Natural killer cell (primary cell): ENCODE data around the gene PGGHG. TPM values are rescaled to one million over a fixed set of nuclear protein-coding genes. Genes with fewer than 3 reads are reported as not detected.

Experiments
- ATAC-seq, 3 donors: fragments of 150-1000 bp in 2 of 3; fragments of 200-7000 bp in 1 of 3; cut with Tn5 transposase; 1 replicate in 1 of 3; 2 replicates in 2 of 3; pipeline ENCODE4 v1.10.0; 2021; ENCODE audit warnings: mild to moderate bottlenecking in 2 of 3, moderate library complexity in 2 of 3
- DNase-seq, 2 donors: peaks; one replicate each; pipeline versions ENCODE4 v3.0.0 to v3.0.0-alpha.2; 2013 to 2021; ENCODE audit warnings: mixed read lengths in 1 of 2
- H3K27ac ChIP-seq: one replicate; pipeline ENCODE4 v1.5.1; 2013; ENCODE audit warnings: mild to moderate bottlenecking, low read length
- H3K27me3 ChIP-seq: one replicate; pipeline ENCODE4 v1.6.1; 2013; ENCODE audit warnings: low read length; ENCODE audit not compliant: control insufficient read depth, insufficient read depth
- H3K36me3 ChIP-seq: one replicate; pipeline ENCODE4 v1.6.1; 2013; ENCODE audit warnings: low read length; ENCODE audit not compliant: control insufficient read depth, insufficient read depth
- H3K4me1 ChIP-seq: one replicate; pipeline ENCODE4 v1.6.1; 2013; ENCODE audit warnings: low read length; ENCODE audit not compliant: control insufficient read depth, insufficient read depth
- H3K4me3 ChIP-seq: one replicate; pipeline ENCODE4 v1.5.1; 2013; ENCODE audit warnings: low read length
- H3K9me3 ChIP-seq: one replicate; pipeline ENCODE4 v1.6.1; 2013; ENCODE audit warnings: low read length; ENCODE audit not compliant: control insufficient read depth, insufficient read depth
- H3K27ac Mint-ChIP-seq, 2 donors: one replicate each; pipeline ENCODE4 v1.8.0; 2022; ENCODE audit warnings: mild to moderate bottlenecking in 2 of 2, mixed read lengths in 2 of 2, moderate library complexity in 1 of 2
- H3K27me3 Mint-ChIP-seq, 2 donors: one replicate each; pipeline ENCODE4 v1.8.0; 2022; ENCODE audit warnings: low read depth in 2 of 2, mixed read lengths in 2 of 2
- H3K36me3 Mint-ChIP-seq: one replicate; pipeline ENCODE4 v1.8.0; 2022; ENCODE audit warnings: mixed read lengths
- H3K4me1 Mint-ChIP-seq, 2 donors: one replicate each; pipeline ENCODE4 v1.8.0; 2022; ENCODE audit warnings: mixed read lengths in 2 of 2
- H3K4me3 Mint-ChIP-seq: one replicate; pipeline ENCODE4 v1.8.0; 2022; ENCODE audit warnings: mild to moderate bottlenecking, moderate library complexity, mixed read lengths
- H3K9me3 Mint-ChIP-seq, 2 donors: one replicate each; pipeline ENCODE4 v1.8.0; 2022; ENCODE audit warnings: mixed read lengths in 2 of 2
- WGBS: methylation state at CpG from one replicate; pipeline ENCODE4 v1.1.7; 2013; ENCODE audit warnings: missing lambda C conversion rate; ENCODE audit not compliant: insufficient coverage; 5-methylcytosine and 5-hydroxymethylcytosine counted together
- intact Hi-C: fragments of 100-400 bp; cut with micrococcal nuclease; formaldehyde crosslinking; loops from one replicate; pipeline ENCODE4 v1.14.2; 2022
- total RNA-seq, 4 donors: library from RNA; stranded (reverse); fragments of 120-200 nt in 1 of 4; gene quantifications; one replicate each; pipeline versions ENCODE4 v1.2.3 to v1.2.4, GENCODE V29; 2013 to 2022
- TF ChIP-seq, protein P1 (sequence below): fragments of 200-600 bp; IDR thresholded peaks from one replicate; pipeline ENCODE4 v1.8.0; 2022; ENCODE audit warnings: antibody characterized with exemption

PGGHG gene
- total RNA-seq, 3 donors from 2014 or later (not counting 1 experiment from before 2014, with no cell fraction given), result 130 to 237 (median 153) TPM

DNA sequence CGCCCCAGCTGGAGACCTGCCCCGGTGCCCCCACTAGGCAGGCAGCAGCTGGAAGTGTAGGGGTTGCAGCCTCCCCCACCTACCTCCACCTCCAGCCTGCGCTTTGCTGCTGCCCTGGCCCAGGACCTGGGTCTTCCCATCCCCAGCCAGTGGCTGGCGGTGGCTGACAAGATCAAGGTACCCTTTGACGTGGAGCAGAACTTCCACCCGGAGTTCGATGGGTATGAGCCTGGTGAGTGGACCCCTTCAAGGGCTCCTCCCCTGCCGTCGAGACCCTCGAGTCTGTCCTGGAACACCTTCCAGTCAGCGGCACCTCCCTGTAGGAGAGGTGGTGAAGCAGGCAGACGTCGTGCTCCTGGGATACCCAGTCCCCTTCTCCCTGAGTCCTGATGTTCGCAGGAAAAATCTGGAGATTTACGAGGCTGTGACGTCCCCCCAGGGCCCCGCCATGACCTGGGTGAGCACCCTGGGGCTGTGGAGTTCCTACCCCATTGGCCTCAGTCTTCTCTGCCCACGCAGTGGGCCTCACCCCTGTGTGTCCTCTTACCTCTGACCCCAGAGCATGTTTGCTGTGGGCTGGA is 4.4 kb downstream of the PGGHG start:
- H3K4me3 ChIP-seq, result no peak overlapping the region
- DNase-seq, result no peak
- no peaks in the 10 kb centered on the region for H3K27me3 Mint-ChIP-seq

DNA sequence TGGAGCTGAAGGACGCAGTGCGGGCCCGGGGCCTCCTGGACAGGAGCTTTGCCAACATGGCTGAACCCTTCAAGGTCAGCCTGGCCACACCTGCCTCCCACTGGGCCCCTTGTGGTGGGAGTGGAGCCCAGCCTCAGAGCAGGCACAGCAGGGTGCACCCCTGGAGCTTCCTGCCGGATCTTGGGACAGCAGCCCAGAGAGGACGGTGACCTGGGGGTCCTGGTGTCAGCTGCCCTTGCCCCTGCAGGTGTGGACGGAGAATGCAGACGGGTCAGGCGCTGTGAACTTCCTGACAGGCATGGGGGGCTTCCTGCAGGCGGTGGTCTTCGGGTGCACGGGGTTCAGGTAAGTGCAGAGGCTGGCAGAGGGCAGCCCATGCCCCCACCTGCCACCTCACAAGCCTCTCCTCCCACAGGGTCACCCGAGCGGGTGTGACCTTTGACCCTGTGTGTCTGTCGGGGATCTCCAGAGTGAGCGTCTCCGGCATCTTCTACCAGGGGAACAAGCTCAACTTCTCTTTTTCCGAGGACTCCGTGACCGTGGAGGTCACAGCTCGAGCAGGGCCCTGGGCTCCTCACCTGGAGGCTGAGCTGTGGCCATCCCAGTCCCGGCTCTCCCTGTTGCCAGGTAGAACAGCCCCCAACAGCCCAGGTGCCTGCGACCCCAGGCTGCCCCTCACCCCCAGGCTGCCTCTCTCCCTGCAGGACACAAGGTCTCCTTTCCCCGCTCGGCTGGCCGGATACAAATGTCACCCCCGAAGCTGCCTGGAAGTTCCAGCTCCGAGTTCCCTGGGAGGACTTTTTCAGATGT is 5.1 kb downstream of the PGGHG start:
- Mint-ChIP-seq H3K4me3 (no peak overlapping the region), H3K36me3 (no peaks in the 10 kb centered on the region), H3K4me1 (peaks cover 26 to 37% of the 10 kb centered on the region in 2 donors), H3K27ac (no peak overlapping the region), H3K27me3 (no peaks in the 10 kb centered on the region), H3K9me3 (no peaks in the 10 kb centered on the region)
- Histone ChIP-seq H3K4me1 (peaks cover 65% of the 10 kb centered on the region), H3K27me3 (no peaks in the 10 kb centered on the region), H3K4me3 (no peak overlapping the region), H3K36me3 (peaks cover 27% of the 10 kb centered on the region), H3K9me3 (no peaks in the 10 kb centered on the region), H3K27ac (no peak overlapping the region)
- 94% methylated on average over 27 of the region's 27 CpGs for WGBS
- no peak for ATAC-seq
- intact Hi-C loops, result no loop called here
- TF ChIP-seq, protein P1, sequence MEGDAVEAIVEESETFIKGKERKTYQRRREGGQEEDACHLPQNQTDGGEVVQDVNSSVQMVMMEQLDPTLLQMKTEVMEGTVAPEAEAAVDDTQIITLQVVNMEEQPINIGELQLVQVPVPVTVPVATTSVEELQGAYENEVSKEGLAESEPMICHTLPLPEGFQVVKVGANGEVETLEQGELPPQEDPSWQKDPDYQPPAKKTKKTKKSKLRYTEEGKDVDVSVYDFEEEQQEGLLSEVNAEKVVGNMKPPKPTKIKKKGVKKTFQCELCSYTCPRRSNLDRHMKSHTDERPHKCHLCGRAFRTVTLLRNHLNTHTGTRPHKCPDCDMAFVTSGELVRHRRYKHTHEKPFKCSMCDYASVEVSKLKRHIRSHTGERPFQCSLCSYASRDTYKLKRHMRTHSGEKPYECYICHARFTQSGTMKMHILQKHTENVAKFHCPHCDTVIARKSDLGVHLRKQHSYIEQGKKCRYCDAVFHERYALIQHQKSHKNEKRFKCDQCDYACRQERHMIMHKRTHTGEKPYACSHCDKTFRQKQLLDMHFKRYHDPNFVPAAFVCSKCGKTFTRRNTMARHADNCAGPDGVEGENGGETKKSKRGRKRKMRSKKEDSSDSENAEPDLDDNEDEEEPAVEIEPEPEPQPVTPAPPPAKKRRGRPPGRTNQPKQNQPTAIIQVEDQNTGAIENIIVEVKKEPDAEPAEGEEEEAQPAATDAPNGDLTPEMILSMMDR, result no peak
- DNase-seq, result no peak

More for the DNA sequence above, 4.4 kb downstream of the PGGHG start:
- Mint-ChIP-seq H3K9me3 (no peaks in the 10 kb centered on the region), H3K36me3 (no peaks in the 10 kb centered on the region), H3K4me1 (peaks cover 26 to 37% of the 10 kb centered on the region in 2 donors), H3K4me3 (no peak overlapping the region), H3K27ac (no peak overlapping the region)
- Histone ChIP-seq H3K36me3 (peaks cover 27% of the 10 kb centered on the region), H3K27me3 (no peaks in the 10 kb centered on the region), H3K4me1 (peaks cover 60% of the 10 kb centered on the region), H3K27ac (no peak overlapping the region), H3K9me3 (no peaks in the 10 kb centered on the region)
- WGBS, result 98% methylated on average over 16 of the region's 18 CpGs
- no peak for ATAC-seq
- intact Hi-C loops, result no loop called here
- TF ChIP-seq, protein P1, result no peak

DNA sequence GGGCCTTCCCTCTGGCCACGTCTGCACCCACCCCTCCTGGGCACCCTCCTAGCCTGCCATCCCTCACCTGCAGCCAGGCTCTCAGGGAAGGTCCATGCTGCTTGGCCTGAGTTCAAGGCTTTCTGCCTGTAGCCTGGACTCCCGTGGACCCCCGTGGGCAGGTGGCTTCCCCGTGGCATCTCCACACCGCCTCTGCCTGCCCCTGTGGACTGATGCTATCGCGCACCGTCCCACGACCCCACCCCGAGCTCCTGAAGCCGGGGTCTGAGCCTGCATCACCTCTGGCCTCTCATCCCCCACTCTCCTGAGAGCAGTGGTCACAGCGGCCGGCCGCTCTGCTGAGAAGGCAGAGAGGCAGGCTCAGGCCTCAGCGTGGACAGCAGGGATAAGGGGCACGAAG is 5.9 kb downstream of the PGGHG start:
- H3K36me3 ChIP-seq, result peaks cover 27% of the 10 kb centered on the region
- no peaks in the 10 kb centered on the region for H3K27me3 ChIP-seq
- H3K4me3 ChIP-seq, result no peak overlapping the region
- H3K9me3 Mint-ChIP-seq, result no peaks in the 10 kb centered on the region
- no peak for ATAC-seq
- no peak overlapping the region for H3K27ac ChIP-seq
- no peaks in the 10 kb centered on the region for H3K9me3 ChIP-seq
- H3K36me3 Mint-ChIP-seq, result no peaks in the 10 kb centered on the region
- no peak overlapping the region for H3K4me3 Mint-ChIP-seq
- H3K27ac Mint-ChIP-seq, result no peak overlapping the region
- WGBS, result 90% methylated on average over 16 of the region's 16 CpGs
- peaks cover 67% of the 10 kb centered on the region for H3K4me1 ChIP-seq
- no peak for DNase-seq
- TF ChIP-seq, protein P1, result no peak
- no peaks in the 10 kb centered on the region for H3K27me3 Mint-ChIP-seq
- intact Hi-C loops, result no loop called here
- peaks cover 25 to 32% of the 10 kb centered on the region in 2 donors for H3K4me1 Mint-ChIP-seq
